NB4 (cell line): ENCODE measurements around the gene KITLG.

Experiments used
- MAX ChIP-seq: IDR thresholded peaks from 2 replicates; pipeline ENCODE4 v1.6.1; 2011; ENCODE audit warnings: low read depth, low read length
- MYC ChIP-seq: IDR thresholded peaks from 2 replicates; pipeline ENCODE4 v1.6.1; 2011; ENCODE audit warnings: low read depth, low read length
- POLR2A ChIP-seq: IDR thresholded peaks from 2 replicates; pipeline ENCODE4 v1.6.1; 2011; ENCODE audit warnings: mild to moderate bottlenecking; ENCODE audit not compliant: insufficient read length; ENCODE audit errors: extremely low read depth
- TF ChIP-seq, protein P1 (sequence below): IDR thresholded peaks from one replicate; pipeline ENCODE4 v1.5.1; 2012; ENCODE audit warnings: low read depth, low read length

- TF ChIP-seq, protein P1, sequence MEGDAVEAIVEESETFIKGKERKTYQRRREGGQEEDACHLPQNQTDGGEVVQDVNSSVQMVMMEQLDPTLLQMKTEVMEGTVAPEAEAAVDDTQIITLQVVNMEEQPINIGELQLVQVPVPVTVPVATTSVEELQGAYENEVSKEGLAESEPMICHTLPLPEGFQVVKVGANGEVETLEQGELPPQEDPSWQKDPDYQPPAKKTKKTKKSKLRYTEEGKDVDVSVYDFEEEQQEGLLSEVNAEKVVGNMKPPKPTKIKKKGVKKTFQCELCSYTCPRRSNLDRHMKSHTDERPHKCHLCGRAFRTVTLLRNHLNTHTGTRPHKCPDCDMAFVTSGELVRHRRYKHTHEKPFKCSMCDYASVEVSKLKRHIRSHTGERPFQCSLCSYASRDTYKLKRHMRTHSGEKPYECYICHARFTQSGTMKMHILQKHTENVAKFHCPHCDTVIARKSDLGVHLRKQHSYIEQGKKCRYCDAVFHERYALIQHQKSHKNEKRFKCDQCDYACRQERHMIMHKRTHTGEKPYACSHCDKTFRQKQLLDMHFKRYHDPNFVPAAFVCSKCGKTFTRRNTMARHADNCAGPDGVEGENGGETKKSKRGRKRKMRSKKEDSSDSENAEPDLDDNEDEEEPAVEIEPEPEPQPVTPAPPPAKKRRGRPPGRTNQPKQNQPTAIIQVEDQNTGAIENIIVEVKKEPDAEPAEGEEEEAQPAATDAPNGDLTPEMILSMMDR: no peak
- TF ChIP-seq MAX: no peak
- TF ChIP-seq POLR2A: no peak
- no peak for TF ChIP-seq MYC
These were observed 21.1 kb downstream of the KITLG start for GRCh38 chr12:88559199-88559598.
